AG08395 (cell line): ENCODE results near the gene POP7.

Experiments used
- DNase-seq: peaks from one replicate; pipeline ENCODE4 v3.0.0; 2012; ENCODE audit warnings: mixed read lengths, low spot score

Gene POP7

DNA sequence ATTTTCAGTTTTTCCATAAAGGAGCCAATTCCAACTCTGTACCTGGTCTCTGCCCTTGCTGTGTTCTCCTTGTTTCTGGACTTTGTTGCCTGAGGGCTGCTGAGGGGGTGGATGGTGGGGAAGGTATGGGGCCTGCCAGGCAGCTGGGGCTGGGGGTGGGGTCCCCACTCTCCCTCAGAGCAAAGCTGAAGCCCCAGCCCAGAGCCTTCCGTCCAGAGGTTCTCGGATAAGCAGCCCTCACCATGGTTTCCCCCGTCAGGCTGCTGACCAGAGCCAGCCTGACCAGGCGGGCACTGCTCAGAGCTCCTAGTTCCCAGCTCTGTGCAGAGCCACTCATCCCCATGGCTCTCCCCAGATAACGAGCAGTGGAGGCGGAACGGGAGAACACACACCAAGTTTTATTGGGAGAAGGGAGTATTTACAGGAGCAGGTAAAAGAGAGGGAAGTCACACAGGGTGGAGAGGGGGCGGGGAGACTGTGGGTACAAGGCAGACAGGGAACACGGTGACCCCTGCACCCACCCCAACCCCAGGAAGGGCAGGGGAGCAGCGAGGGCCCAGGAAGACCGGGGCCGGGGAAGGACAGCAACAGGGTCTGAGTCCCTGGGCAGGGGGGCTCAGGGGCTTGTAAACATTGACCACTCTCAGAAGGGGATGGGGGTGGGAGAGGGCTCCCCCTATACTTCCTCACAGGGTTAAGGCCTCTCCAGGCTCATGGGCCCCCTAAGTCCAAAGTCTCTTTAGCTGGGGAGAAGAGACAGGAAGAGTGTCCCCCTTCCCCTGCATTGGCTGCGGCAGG, 26.6 kb upstream of the POP7 start:
- DNase-seq = no peak

GRCh38 chr7:100679927-100680575, 25.9 kb upstream of the POP7 start:
- DNase-seq = peak; percentile 67

DNA sequence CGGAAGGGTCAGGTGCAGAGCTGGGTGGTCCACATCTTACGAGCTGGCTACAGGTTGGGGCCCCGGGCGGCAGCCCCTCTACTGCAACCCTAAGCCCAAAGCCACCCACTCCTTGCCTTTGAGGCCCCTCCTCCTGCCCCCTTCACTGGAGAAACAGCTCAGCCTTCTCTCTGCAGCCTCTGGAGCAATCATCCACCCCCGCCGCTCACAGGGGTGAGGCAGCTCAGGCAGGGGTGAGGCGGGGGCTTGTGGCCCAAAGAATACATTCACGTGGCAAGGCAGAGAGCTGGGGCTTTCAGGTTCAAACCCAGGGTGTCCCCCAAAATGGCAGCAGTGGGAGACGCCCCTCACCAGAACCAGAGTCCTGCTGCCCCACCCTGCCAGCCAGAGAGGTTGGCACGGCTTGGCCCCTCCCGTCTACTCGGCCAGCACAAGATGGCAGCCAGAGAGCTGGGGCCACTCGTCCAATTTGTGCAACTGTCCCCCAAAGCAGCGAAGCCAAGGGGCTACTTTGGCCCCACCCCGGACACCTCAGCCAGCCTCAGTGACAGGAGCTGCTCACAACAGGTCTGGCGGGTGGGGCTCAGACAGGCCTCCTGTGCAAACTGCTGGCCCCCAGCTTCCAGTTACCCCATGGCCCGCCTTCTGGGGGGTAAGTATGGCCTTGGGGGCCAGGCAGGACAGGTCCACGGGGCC, 25.2 kb upstream of the POP7 start:
- no peak for DNase-seq

DNA sequence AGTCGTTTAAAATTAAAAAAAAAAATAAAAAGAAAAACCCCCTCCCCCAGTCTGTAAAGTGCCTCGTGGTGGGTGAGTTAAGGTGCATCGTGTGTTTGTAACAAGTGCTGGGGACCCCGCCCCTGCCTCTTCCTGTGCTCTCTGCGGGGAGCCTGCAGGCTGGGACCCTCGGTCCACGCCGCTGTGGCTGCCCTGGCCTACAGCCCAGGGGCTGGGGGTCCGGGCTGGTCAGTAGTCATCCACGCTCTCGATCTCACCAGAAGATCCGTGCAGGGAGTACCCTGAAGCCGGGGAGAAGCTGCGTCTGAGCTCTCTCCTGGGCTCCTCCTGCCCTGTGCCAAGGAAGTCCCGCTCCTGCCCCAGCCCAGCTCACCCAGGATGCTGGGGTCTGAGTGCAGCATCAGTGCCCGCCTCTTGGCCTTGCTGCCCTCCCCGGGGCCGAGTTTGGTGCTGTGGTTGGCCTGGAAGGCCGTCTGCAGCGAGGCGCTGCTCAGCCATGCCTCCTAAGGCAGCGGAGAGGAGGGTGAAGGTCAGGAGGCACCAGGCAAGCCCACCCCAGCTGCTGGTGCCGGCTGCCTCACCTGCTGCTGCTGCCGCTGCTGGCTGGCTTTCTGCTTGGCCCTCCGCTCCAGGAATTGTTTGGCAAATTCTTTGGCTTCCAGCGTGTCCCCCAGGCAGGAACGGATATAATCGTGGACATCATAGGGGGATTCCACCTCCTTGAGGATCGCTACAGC, 24.3 kb upstream of the POP7 start:
- no peak for DNase-seq

GRCh38 chr7:100682228-100682741, 23.6 kb upstream of the POP7 start:
- no peak for DNase-seq

GRCh38 chr7:100682991-100683658, 22.8 kb upstream of the POP7 start:
- DNase-seq = no peak

DNA sequence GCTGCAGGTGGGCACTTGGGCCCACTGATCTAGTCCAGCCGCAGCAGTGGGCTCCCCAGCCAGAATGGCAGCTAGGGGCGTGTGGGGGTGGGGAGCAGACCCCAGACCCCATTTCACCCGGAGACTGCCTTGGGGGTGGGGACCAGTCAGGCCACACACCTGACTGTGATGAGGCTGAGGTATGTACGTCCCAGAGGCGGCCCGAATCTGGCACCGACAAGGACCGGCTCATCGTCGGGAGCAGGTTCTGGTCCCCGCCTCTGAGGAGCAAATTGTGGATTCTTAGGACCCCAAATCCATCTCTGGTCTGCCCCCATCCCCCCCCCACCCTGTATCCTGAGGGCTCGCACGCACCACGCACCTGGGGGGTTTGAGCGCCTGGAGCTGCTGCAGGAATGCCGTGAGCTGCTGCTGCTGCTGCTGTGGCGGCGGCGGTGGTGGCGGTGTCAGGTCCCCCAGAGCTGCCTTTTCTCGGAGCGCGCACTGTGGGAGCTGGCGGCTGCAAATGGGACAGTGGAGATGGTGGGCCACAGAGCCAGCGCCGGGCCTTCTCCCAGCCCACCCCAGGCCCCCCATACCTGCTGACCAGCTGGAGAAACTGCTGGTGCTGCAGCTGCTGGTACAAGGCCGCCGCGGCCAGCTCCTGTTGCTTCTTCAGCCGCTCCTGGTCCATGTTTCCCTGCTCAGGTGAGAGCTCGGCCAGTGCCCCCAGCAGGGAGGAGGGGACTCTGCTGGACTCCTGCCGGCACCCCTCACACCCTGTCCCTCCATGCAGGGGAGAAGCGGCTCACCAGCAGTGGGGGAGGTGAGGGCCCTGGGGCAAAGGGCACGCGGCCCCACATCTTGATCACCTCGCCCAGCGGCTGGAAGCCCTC, 22.0 kb upstream of the POP7 start:
- no peak for DNase-seq

- DNase-seq = no peak
Measured at GRCh38 chr7:100684534-100685042, 21.3 kb upstream of the POP7 start.

DNA sequence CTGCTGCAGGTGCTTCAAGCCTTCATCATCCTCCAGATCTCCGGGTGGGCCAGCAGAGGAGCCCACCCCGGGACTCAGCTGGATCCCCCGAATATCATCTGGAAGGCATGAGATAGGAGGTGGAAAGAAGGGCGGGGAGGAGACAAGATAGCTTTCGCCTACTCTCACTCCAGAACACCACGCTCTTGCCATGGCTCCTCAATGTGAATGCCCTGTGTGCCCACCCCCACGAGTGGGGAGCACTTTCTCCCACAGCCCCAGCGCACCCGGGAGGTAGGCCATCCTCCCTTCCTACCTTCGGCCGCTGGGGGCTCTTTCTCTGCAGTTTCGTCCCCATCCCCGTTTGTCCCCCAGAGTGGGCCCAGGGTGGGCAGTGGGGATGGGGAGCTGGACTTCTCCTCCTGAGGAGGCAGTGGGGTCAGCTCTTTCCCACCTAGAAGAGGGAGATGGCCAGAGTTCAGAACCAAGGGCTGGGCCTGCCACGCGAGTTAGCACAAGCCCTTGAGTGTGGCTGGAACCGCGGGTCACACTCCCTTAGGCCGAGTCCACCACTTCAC, 20.8 kb upstream of the POP7 start:
- no peak for DNase-seq

- no peak for DNase-seq
Measured at GRCh38 chr7:100685631-100686145, 20.2 kb upstream of the POP7 start.

DNA sequence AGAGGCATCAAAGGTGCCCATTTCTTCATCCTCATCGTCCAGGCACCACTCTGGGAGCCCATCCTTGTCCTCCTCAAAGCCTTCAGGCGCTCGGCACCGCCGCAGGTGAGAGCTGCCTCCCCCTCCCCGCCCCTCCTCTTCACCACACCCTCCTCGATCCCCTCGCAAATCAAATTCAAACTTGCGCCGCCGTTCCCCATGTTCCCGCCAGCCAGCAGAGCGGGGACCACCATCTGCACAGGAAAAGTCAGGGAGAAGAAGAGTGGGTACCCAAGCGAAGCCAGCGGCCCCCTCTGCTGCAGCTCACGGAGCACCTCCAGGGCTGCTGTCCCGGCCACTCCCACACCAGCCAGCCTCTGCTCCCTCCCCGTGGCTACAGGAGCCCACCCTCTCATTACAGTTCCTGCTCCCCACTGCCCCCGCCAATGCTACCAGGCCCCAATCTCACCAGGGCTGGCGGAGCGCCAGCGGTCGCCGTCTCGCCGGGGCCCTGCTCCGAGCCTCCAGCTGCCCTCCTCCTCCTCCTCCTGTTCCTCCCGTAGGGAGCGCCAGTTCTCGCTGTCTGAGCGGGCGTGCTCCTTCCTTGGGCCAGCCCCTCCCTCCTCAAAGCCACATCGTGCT, 19.6 kb upstream of the POP7 start:
- DNase-seq = no peak

DNA sequence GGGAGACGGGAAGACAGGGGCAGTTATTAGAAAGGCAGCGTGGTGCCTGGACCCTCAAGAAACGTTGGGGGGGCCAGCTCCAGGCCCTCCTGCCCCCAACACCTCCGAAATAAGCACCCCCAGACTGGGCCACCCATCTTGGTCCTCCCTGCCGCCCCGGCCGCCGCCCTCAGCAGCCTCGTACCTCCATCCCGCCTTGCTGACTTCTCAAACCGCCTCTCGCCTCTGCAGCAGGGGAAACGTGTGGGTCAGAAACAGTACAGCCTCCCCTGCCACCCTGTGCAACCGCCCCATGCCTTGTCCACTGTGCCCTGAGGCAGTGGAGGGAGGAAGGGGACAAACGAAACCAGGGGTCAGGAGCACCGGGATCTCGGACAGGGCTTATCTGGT, 19.1 kb upstream of the POP7 start:
- no peak for DNase-seq

GRCh38 chr7:100687261-100687660, 18.7 kb upstream of the POP7 start:
- no peak for DNase-seq

- DNase-seq = no peak
Measured at GRCh38 chr7:100687751-100688300, 18.1 kb upstream of the POP7 start.

DNA sequence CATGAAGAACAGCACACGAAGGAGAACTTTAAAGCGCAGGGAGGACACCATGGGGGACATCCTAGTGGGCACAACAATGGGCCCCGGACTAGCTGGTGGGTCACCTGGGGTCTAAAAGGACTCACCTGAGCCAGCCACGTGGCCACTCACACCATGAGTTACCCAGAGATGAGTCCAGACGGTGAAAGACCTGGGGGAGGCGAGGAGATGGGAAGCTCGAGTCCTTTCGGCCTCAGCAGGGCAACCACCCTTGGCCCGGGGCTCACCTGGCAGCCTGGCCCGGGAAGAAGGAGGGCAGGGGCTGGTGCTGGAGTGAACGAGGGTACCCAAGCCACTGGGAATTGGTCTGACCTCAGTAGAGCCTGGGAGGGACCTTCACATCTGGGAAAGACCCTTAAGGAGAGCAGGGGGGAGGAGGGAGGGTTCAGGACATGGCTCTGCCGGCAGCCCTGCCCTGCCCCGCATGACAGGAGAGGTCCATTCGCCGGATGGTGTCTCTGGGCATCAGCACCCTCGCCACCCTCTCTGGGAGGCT, 17.5 kb upstream of the POP7 start:
- DNase-seq = no peak

DNA sequence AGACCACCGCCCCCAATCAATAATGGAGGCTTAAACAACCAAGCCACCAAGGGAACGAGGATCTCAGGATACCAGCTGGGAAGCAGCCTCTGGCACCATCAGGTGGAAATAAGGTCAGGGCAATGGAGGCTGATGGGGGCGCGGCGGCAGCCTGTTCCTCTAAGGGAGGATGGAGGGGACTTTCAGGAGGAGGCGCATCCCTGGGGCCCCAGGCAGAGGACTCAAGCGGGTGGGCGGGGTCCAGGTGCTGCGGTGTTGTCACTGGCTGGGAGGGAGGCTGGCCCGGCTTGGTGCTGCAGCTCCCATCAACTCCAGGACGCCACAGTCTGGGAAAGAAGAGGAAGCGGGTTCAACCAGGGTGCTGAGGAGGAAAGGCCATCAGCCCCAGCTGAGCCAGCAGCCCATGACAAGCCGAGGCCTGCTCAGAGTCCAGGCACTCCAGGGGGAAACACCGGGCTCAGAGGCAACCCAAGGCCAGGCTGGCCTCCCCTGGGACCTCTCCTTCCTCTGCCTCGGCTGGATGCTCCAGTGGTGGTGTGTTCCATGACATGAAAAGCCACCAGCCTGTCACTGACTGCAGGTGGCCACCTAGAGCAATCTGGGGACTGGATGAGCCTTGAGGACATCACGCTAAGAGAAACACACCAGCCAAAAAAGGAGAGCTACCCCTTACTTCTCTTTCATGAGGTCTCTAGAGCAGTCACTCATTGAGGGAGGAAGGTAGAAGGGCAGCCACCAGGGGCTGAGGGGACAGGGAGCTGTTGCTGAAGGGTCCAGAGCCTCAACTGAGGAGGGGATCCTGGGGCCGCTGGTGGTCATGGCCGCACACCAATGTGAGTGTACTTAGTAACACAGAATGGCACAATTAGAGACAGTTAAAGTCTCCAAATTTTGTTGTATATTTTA, 16.4 kb upstream of the POP7 start:
- no peak for DNase-seq

- peak; percentile 87 for DNase-seq
Measured at GRCh38 chr7:100691676-100692577, 14.0 kb upstream of the POP7 start.
